K562 (cell line): ENCODE measurements around the gene BNIP3. TPM values are rescaled to one million over a fixed set of nuclear protein-coding genes. Genes with fewer than 3 reads are reported as not detected.

Source experiments
- ADNP ChIP-seq: fragments of 200-800 bp; sonication (Bioruptor generic); IDR thresholded peaks from 2 replicates; pipeline ENCODE4 v1.6.1; 2016; ENCODE audit warnings: missing genetic modification characterization, missing compliant biosample characterization
- ARID2 ChIP-seq: fragments of 450-650 bp; IDR thresholded peaks from 2 replicates; pipeline ENCODE4 v1.6.1; 2017; ENCODE audit warnings: antibody characterized with exemption, mild to moderate bottlenecking
- BMI1 ChIP-seq: fragments of 150-350 bp; IDR thresholded peaks from 2 replicates; pipeline ENCODE4 v1.6.1; 2014; ENCODE audit warnings: low read length
- CC2D1A ChIP-seq: fragments of 450-650 bp; IDR thresholded peaks from 2 replicates; pipeline ENCODE4 v1.6.1; 2017; ENCODE audit warnings: mild to moderate bottlenecking
- CREB5 ChIP-seq: fragments of 250-450 bp; sonication (Bioruptor Pico); IDR thresholded peaks from 2 replicates; pipeline ENCODE4 v1.5.0; 2020; ENCODE audit warnings: mild to moderate bottlenecking
- DPF2 ChIP-seq: fragments of 450-650 bp; IDR thresholded peaks from 2 replicates; pipeline ENCODE4 v1.6.1; 2016
- GTF2F1 ChIP-seq: IDR thresholded peaks from 2 replicates; pipeline ENCODE4 v1.6.1; 2011; ENCODE audit warnings: low read depth, low read length, improper control_type of control experiment
- HMBOX1 ChIP-seq: sonication (generic); IDR thresholded peaks from 2 replicates; pipeline ENCODE4 v1.6.1; 2016
- KDM5B ChIP-seq: fragments of 200-600 bp; sonication (generic); IDR thresholded peaks from 2 replicates; pipeline ENCODE4 v1.6.1; 2012; ENCODE audit warnings: low read depth, mild to moderate bottlenecking, moderate library complexity, low read length, control low read depth, inconsistent platforms; ENCODE audit not compliant: insufficient replicate concordance
- MEIS2 ChIP-seq: fragments of 450-650 bp; IDR thresholded peaks from 2 replicates; pipeline ENCODE4 v1.6.1; 2014; ENCODE audit warnings: mild to moderate bottlenecking; ENCODE audit not compliant: partially characterized antibody
- MLLT1 ChIP-seq, 2 experiments: fragments of 450-650 bp; IDR thresholded peaks; 2 replicates each; pipeline ENCODE4 v1.6.1; 2016
- MNT ChIP-seq, 2 experiments: fragments of 450-650 bp; conservative IDR thresholded peaks; 2 replicates each; pipeline ENCODE4 v1.6.1; 2017; ENCODE audit warnings: mild to moderate bottlenecking in 2 of 2, moderate library complexity in 2 of 2
- MTA3 ChIP-seq: fragments of 450-650 bp; formaldehyde crosslinking; IDR thresholded peaks from 2 replicates; pipeline ENCODE4 v1.6.1; 2017; ENCODE audit warnings: mild to moderate bottlenecking, borderline replicate concordance
- ZNF316 ChIP-seq: fragments of 450-650 bp; IDR thresholded peaks from 2 replicates; pipeline ENCODE4 v1.6.1; 2016
- ZNF436 ChIP-seq: fragments of 250-450, 450-650 bp; sonication (Bioruptor Pico); formaldehyde crosslinking; IDR thresholded peaks from 2 replicates; pipeline ENCODE4 v1.7.0; 2020; ENCODE audit warnings: mild to moderate bottlenecking
- polyA plus RNA-seq, 8 experiments: library from polyadenylated mRNA; depleted of rRNA in 4 of 8; stranded (reverse) in 5 of 8; unstranded in 3 of 8; fragments of >200 nt; fragmentation: Nextera tagmentation in 2 of 8; fragmentation: Illumina TruSeq in 1 of 8; extraction: Ambion mirVana in 2 of 8; extraction: Trizol in 1 of 8; gene quantifications; 2 replicates each; pipeline versions ENCODE4 v1.2.1 to v1.2.3, GENCODE V29; 2011 to 2014; ENCODE audit warnings: inconsistent platforms in 1 of 8, missing spikeins in 1 of 8
- total RNA-seq, 7 experiments: library from RNA; depleted of rRNA in 6 of 7; stranded (reverse); fragments of >200 nt in 6 of 7; fragmentation: Illumina TruSeq in 2 of 7; extraction: Trizol in 2 of 7; gene quantifications; 2 replicates each; pipeline versions ENCODE4 v1.2.1 to v1.2.3, GENCODE V29; 2011 to 2021; ENCODE audit warnings: low replicate concordance in 1 of 7
- TF ChIP-seq, protein P1 (sequence below): fragments of 450-650 bp; IDR thresholded peaks from 2 replicates; pipeline ENCODE4 v1.6.1; 2018; ENCODE audit warnings: mild to moderate bottlenecking, low read depth; ENCODE audit not compliant: partially characterized antibody
- TF ChIP-seq, protein P2 (sequence below), 2 experiments: fragments of 450-650 bp in 1 of 2; IDR thresholded peaks; 2 replicates each; pipeline ENCODE4 v1.6.1; 2011 to 2017; ENCODE audit warnings: low read depth in 2 of 2, antibody characterized with exemption in 1 of 2, borderline replicate concordance in 1 of 2, low read length in 1 of 2, mild to moderate bottlenecking in 1 of 2, mixed read lengths in 1 of 2; ENCODE audit not compliant: control insufficient read depth in 1 of 2
- TF ChIP-seq, protein P3 (sequence below): sonication (generic); formaldehyde crosslinking; IDR thresholded peaks from 2 replicates; pipeline ENCODE4 v1.8.0; 2022; ENCODE audit warnings: missing genetic modification reagents, mild to moderate bottlenecking, borderline replicate concordance

Gene BNIP3
- total and polyA plus RNA-seq, 9 of the 15 experiments (the other 6 are each of a cell fraction or from before 2014, with no cell fraction given), result 9.2 to 119 (median 42.2) TPM

- TF ChIP-seq KDM5B, result no peak
- no peak for TF ChIP-seq MNT (conservative IDR thresholded peaks at IDR 0.05)
- TF ChIP-seq ZNF436, result no peak
- TF ChIP-seq HMBOX1, result no peak
- no peak for TF ChIP-seq MTA3
- no peak for TF ChIP-seq MLLT1 (IDR thresholded peaks at IDR 0.05)
- TF ChIP-seq MEIS2, result peak; percentile 13
- TF ChIP-seq, protein P1, sequence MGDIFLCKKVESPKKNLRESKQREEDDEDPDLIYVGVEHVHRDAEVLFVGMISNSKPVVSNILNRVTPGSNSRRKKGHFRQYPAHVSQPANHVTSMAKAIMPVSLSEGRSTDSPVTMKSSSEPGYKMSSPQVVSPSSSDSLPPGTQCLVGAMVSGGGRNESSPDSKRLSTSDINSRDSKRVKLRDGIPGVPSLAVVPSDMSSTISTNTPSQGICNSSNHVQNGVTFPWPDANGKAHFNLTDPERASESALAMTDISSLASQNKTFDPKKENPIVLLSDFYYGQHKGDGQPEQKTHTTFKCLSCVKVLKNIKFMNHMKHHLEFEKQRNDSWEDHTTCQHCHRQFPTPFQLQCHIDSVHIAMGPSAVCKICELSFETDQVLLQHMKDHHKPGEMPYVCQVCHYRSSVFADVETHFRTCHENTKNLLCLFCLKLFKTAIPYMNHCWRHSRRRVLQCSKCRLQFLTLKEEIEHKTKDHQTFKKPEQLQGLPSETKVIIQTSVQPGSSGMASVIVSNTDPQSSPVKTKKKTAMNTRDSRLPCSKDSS, result peak; percentile 65
- TF ChIP-seq ZNF316, result peak; percentile 73
- TF ChIP-seq, protein P2, sequence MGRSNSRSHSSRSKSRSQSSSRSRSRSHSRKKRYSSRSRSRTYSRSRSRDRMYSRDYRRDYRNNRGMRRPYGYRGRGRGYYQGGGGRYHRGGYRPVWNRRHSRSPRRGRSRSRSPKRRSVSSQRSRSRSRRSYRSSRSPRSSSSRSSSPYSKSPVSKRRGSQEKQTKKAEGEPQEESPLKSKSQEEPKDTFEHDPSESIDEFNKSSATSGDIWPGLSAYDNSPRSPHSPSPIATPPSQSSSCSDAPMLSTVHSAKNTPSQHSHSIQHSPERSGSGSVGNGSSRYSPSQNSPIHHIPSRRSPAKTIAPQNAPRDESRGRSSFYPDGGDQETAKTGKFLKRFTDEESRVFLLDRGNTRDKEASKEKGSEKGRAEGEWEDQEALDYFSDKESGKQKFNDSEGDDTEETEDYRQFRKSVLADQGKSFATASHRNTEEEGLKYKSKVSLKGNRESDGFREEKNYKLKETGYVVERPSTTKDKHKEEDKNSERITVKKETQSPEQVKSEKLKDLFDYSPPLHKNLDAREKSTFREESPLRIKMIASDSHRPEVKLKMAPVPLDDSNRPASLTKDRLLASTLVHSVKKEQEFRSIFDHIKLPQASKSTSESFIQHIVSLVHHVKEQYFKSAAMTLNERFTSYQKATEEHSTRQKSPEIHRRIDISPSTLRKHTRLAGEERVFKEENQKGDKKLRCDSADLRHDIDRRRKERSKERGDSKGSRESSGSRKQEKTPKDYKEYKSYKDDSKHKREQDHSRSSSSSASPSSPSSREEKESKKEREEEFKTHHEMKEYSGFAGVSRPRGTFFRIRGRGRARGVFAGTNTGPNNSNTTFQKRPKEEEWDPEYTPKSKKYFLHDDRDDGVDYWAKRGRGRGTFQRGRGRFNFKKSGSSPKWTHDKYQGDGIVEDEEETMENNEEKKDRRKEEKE (IDR thresholded peaks at IDR 0.05; ENCODE audit: borderline replicate concordance in 1 of 2, control insufficient read depth in 1 of 2, low read depth in 2 of 2, low read length in 1 of 2), result no peak
- no peak for TF ChIP-seq ARID2
- 0 out of 2 replicates have a peak, but pooled peaks have one; percentile 34 for TF ChIP-seq DPF2
- no peak for TF ChIP-seq CC2D1A
- no peak for TF ChIP-seq BMI1
- TF ChIP-seq CREB5 (CRISPR knock-in tag), result no peak
- TF ChIP-seq GTF2F1, result no peak
- TF ChIP-seq, protein P3, sequence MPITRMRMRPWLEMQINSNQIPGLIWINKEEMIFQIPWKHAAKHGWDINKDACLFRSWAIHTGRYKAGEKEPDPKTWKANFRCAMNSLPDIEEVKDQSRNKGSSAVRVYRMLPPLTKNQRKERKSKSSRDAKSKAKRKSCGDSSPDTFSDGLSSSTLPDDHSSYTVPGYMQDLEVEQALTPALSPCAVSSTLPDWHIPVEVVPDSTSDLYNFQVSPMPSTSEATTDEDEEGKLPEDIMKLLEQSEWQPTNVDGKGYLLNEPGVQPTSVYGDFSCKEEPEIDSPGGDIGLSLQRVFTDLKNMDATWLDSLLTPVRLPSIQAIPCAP, result no peak
- TF ChIP-seq ADNP (tag), result no peak
Measured at GRCh38 chr10:132005147-132005546, 23.4 kb upstream of the BNIP3 start (continued).
